CD4-positive, alpha-beta T cell (primary cell): ENCODE results near the gene ZCWPW1. TPM values are rescaled to one million over a fixed set of nuclear protein-coding genes. Genes with fewer than 3 reads are reported as not detected.

Source experiments
- ATAC-seq: fragments of 200-7000 bp; cut with Tn5 transposase; one replicate; pipeline ENCODE4 v1.10.0; 2022; ENCODE audit warnings: mild to moderate bottlenecking; ENCODE audit not compliant: poor library complexity
- CTCF ChIA-PET: fragments of 350-600 bp; sonication (Branson Sonifier 250); formaldehyde crosslinking; loops from one replicate; lab custom pipeline; 2021; ENCODE audit warnings: antibody characterized with exemption, inconsistent platforms; lab: Charles Lee
- POLR2A ChIA-PET: fragments of 350-600 bp; sonication (Branson Sonifier 250); formaldehyde crosslinking; loops from one replicate; lab custom pipeline; 2021; ENCODE audit warnings: antibody characterized with exemption, inconsistent platforms; lab: Charles Lee
- DNase-seq, 14 experiments: peaks; one replicate each; pipeline ENCODE4 v3.0.0-alpha.2; 2013 to 2020; ENCODE audit warnings: mixed read lengths in 2 of 14
- H3K27ac ChIP-seq, 2 donors: one replicate each; pipeline versions ENCODE4 v1.5.1 to v1.7.0; 2013; ENCODE audit warnings: low read length in 2 of 2, low read depth in 1 of 2, mild to moderate bottlenecking in 1 of 2
- H3K27me3 ChIP-seq, 2 experiments: 1 replicate in 1 of 2; 2 replicates in 1 of 2; pipeline versions ENCODE4 v1.6.1 to v1.7.0; 2013; ENCODE audit warnings: low read length in 2 of 2, control low read depth in 1 of 2, mild to moderate bottlenecking in 1 of 2, moderate library complexity in 1 of 2; ENCODE audit not compliant: insufficient read depth in 2 of 2, control insufficient read depth in 1 of 2
- H3K36me3 ChIP-seq: one replicate; pipeline ENCODE4 v1.6.1; 2013; ENCODE audit warnings: low read length, control low read depth; ENCODE audit not compliant: insufficient read depth
- H3K4me1 ChIP-seq: one replicate; pipeline ENCODE4 v1.6.1; 2013; ENCODE audit warnings: low read length, control low read depth; ENCODE audit not compliant: insufficient read depth
- H3K4me3 ChIP-seq: one replicate; pipeline ENCODE4 v1.5.1; 2013; ENCODE audit warnings: mild to moderate bottlenecking, low read length, moderate library complexity
- H3K9me3 ChIP-seq, 2 experiments: 1 replicate in 1 of 2; 2 replicates in 1 of 2; pipeline versions ENCODE4 v1.6.1 to v1.7.0; 2013; ENCODE audit warnings: low read length in 2 of 2, mild to moderate bottlenecking in 2 of 2, control low read depth in 1 of 2, moderate library complexity in 1 of 2; ENCODE audit not compliant: control insufficient read depth in 1 of 2, insufficient read depth in 1 of 2
- H3K27ac Mint-ChIP-seq: one replicate; pipeline ENCODE4 v1.8.0; 2020; ENCODE audit warnings: mixed read lengths
- H3K27me3 Mint-ChIP-seq: one replicate; pipeline ENCODE4 v1.8.0; 2021; ENCODE audit warnings: mixed read lengths
- H3K36me3 Mint-ChIP-seq: one replicate; pipeline ENCODE4 v1.8.0; 2021; ENCODE audit warnings: low read depth, mixed read lengths
- H3K4me1 Mint-ChIP-seq: one replicate; pipeline ENCODE4 v1.8.0; 2021; ENCODE audit warnings: low read depth, mixed read lengths
- H3K4me3 Mint-ChIP-seq: one replicate; pipeline ENCODE4 v1.8.0; 2020; ENCODE audit warnings: mild to moderate bottlenecking, mixed read lengths
- H3K9me3 Mint-ChIP-seq: one replicate; pipeline ENCODE4 v1.8.0; 2020; ENCODE audit warnings: mixed read lengths
- intact Hi-C, 2 experiments: fragments of 100-400 bp; cut with DNase I in 1 of 2; cut with micrococcal nuclease in 1 of 2; formaldehyde crosslinking; loops; one replicate each; pipeline versions ENCODE4 v1.15.1 to v1.9.0; 2023 to 2025; cut with DNase I, micrococcal nuclease
- total RNA-seq, 174 experiments: library from RNA in 2 of 174; stranded (reverse) in 2 of 174; gene quantifications; one replicate each; pipeline ENCODE4 v1.2.3 and lab custom pipeline; 2021 to 2026
- TF ChIP-seq, protein P1 (sequence below): fragments of 200-600 bp; IDR thresholded peaks from one replicate; pipeline ENCODE4 v1.8.0; 2022; ENCODE audit warnings: antibody characterized with exemption, mild to moderate bottlenecking

The ZCWPW1 gene
- total RNA-seq, 2 experiments from 2014 or later: 4.4 to 6.5 TPM

DNA sequence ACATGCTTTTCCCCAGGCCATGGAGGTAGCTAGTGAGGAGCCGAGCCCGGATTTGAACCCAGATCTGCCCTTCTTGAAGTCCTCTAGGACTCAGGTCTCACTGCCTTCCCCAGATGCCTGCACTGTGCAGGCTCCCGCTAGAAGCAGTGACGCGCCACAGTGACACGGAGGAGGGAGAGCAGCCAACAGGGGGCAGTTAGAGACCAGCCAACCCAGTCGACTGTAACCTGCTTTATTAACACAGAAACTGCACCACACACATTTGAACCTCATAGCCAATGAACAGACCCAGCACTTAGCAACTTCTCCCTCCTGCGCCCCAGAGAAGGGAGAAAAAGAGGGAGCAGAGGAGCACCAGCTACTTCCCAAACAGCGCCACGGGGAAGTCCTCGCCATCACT is 27.8 kb downstream of the ZCWPW1 start:
- TF ChIP-seq, protein P1, sequence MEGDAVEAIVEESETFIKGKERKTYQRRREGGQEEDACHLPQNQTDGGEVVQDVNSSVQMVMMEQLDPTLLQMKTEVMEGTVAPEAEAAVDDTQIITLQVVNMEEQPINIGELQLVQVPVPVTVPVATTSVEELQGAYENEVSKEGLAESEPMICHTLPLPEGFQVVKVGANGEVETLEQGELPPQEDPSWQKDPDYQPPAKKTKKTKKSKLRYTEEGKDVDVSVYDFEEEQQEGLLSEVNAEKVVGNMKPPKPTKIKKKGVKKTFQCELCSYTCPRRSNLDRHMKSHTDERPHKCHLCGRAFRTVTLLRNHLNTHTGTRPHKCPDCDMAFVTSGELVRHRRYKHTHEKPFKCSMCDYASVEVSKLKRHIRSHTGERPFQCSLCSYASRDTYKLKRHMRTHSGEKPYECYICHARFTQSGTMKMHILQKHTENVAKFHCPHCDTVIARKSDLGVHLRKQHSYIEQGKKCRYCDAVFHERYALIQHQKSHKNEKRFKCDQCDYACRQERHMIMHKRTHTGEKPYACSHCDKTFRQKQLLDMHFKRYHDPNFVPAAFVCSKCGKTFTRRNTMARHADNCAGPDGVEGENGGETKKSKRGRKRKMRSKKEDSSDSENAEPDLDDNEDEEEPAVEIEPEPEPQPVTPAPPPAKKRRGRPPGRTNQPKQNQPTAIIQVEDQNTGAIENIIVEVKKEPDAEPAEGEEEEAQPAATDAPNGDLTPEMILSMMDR: no peak
- peaks cover 19% of the 10 kb centered on the region for H3K4me1 ChIP-seq
- H3K27me3 ChIP-seq: no peaks in the 10 kb centered on the region
- ATAC-seq (no peak), DNase-seq (peak in 2 of 14 experiments; percentile 15 to 17)
- ChIA-PET CTCF (no interaction called here), POLR2A (interaction anchor here (1.3 kb wide), 1 partner anchor 27 kb away, joined by 3 read pairs; no protein-coding TSS in a partner anchor)
- peaks cover 7% of the 10 kb centered on the region for H3K36me3 Mint-ChIP-seq
- no peak overlapping the region for H3K27ac Mint-ChIP-seq
- H3K4me3 ChIP-seq: no peak overlapping the region
- H3K9me3 Mint-ChIP-seq: no peaks in the 10 kb centered on the region
- H3K27ac ChIP-seq: no peak overlapping the region
- no peaks in the 10 kb centered on the region for H3K27me3 Mint-ChIP-seq
- no peak overlapping the region for H3K4me3 Mint-ChIP-seq
- H3K9me3 ChIP-seq: no peaks in the 10 kb centered on the region
- no peaks in the 10 kb centered on the region for H3K36me3 ChIP-seq
- H3K4me1 Mint-ChIP-seq: peaks cover 11% of the 10 kb centered on the region
- intact Hi-C loops: no loop called here

DNA sequence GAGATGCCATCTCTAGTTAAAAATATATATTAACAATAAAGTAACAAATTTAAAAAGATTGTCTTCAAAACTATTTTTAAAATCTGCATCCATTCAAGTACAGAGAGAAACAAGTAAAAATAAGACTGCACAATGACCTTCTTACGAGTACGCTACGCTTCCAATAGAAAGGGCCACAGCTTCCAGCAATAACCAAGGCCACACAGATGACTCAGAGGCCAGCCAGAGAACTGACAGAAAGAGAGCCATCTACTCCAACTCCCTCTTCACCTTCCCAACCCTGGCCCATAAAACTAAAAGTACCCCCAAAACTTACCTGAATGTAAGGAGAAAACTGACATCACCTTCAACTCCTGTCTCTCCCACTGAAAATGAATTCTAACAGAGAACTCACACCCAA is 28.5 kb downstream of the ZCWPW1 start:
- Mint-ChIP-seq H3K9me3 (no peaks in the 10 kb centered on the region), H3K36me3 (peaks cover 7% of the 10 kb centered on the region), H3K4me3 (no peak overlapping the region), H3K27me3 (no peaks in the 10 kb centered on the region), H3K27ac (no peak overlapping the region), H3K4me1 (peaks cover 11% of the 10 kb centered on the region)
- no peak for DNase-seq
- TF ChIP-seq, protein P1: no peak
- CTCF ChIA-PET: no interaction called here
- Histone ChIP-seq H3K4me3 (no peak overlapping the region), H3K9me3 (no peaks in the 10 kb centered on the region), H3K27me3 (no peaks in the 10 kb centered on the region), H3K4me1 (peaks cover 19% of the 10 kb centered on the region), H3K36me3 (no peaks in the 10 kb centered on the region), H3K27ac (no peak overlapping the region)
- intact Hi-C loops: no loop called here
- POLR2A ChIA-PET: no interaction called here
- ATAC-seq: no peak

DNA sequence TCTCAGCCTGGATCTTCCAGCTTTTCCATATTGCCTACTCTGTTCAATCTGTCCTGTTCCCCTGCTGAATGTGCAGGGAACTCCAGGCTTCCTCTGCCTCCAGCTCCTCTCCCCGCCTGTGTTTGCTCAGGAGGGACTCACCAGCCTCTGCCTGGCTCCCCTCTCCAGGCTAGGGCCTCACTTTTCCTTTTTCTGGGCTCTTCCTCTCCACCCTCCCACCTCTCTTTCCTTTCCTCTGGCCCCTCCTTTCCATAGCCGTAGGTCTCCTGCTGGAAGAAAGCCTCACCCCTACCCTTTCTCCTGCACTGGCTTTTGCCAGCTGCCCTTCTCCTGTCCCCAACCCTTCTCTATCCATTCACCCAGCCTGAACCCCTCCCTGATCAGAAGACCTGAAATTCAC is 30.3 kb downstream of the ZCWPW1 start:
- intact Hi-C loops: no loop called here
- Histone ChIP-seq H3K36me3 (no peaks in the 10 kb centered on the region), H3K9me3 (no peaks in the 10 kb centered on the region), H3K4me3 (no peak overlapping the region), H3K27me3 (no peaks in the 10 kb centered on the region), H3K27ac (no peak overlapping the region), H3K4me1 (peaks cover 19% of the 10 kb centered on the region)
- no peaks in the 10 kb centered on the region for H3K9me3 Mint-ChIP-seq
- ChIA-PET CTCF (no interaction called here), POLR2A (no interaction called here)
- peaks cover 11% of the 10 kb centered on the region for H3K4me1 Mint-ChIP-seq
- H3K36me3 Mint-ChIP-seq: no peaks in the 10 kb centered on the region
- H3K27ac Mint-ChIP-seq: no peak overlapping the region
- no peak overlapping the region for H3K4me3 Mint-ChIP-seq
- TF ChIP-seq, protein P1: no peak
- H3K27me3 Mint-ChIP-seq: no peaks in the 10 kb centered on the region
- DNase-seq: no peak
- ATAC-seq: no peak
